Upper lobe of left lung (tissue), 4 donors: ENCODE results near the gene ATL2.

Experiments used
- EP300 ChIP-seq, 4 donors: sonication (generic); formaldehyde crosslinking; IDR thresholded peaks; one replicate each; pipeline ENCODE4 v1.5.1; 2017; ENCODE audit warnings: antibody characterized with exemption in 4 of 4, control low read depth in 2 of 4
- POLR2A ChIP-seq, 4 donors: fragments of 450-650 bp; IDR thresholded peaks; one replicate each; pipeline ENCODE4 v1.5.1; 2016 to 2017; ENCODE audit warnings: antibody characterized with exemption in 4 of 4, mild to moderate bottlenecking in 2 of 4
- POLR2AphosphoS5 ChIP-seq, 2 donors: sonication (generic); formaldehyde crosslinking; IDR thresholded peaks; one replicate each; pipeline ENCODE4 v1.5.1; 2017; ENCODE audit warnings: antibody characterized with exemption in 2 of 2
- TF ChIP-seq, protein P1 (sequence below), 6 experiments: fragments of 450-650 bp in 4 of 6; fragments of 200-600 bp in 2 of 6; sonication (generic) in 2 of 6; IDR thresholded peaks; one replicate each; pipeline ENCODE4 v1.5.1; 2016 to 2019; ENCODE audit warnings: antibody characterized with exemption in 6 of 6

DNA sequence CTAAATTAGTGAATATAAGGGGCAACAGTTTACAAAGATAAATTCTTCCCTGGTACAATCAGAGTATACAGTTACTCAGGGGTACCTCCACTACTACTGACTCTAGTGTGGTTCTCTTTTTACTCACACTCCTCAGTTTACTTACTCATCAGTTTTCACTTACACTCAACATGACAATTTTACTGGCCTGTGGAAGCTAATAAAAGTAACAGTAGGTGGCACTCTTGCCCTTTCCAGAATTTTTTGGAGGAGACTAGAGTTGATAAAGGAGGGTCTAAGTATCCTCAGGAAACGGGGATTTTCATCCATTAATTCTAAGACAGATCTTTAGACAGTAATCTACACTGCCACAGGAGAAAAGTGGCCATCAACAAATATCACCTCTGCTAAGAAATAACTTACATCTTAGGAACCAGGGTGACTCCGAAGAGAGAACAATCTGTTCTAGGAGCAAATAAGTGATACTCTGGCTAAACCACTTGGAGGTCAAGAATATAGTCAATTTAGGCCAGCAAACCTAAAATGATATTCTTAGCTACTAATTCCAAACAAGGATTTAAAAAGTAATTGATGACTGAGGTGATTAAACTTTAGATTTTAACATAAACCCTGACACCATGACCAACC lies 61.3 kb downstream of the ATL2 start:
- TF ChIP-seq, protein P1, sequence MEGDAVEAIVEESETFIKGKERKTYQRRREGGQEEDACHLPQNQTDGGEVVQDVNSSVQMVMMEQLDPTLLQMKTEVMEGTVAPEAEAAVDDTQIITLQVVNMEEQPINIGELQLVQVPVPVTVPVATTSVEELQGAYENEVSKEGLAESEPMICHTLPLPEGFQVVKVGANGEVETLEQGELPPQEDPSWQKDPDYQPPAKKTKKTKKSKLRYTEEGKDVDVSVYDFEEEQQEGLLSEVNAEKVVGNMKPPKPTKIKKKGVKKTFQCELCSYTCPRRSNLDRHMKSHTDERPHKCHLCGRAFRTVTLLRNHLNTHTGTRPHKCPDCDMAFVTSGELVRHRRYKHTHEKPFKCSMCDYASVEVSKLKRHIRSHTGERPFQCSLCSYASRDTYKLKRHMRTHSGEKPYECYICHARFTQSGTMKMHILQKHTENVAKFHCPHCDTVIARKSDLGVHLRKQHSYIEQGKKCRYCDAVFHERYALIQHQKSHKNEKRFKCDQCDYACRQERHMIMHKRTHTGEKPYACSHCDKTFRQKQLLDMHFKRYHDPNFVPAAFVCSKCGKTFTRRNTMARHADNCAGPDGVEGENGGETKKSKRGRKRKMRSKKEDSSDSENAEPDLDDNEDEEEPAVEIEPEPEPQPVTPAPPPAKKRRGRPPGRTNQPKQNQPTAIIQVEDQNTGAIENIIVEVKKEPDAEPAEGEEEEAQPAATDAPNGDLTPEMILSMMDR (IDR thresholded peaks at IDR 0.05), result peak; percentile 41 to 69 (median 57)
- TF ChIP-seq POLR2AphosphoS5 (IDR thresholded peaks at IDR 0.05) (no peak), POLR2A (IDR thresholded peaks at IDR 0.05) (no peak), EP300 (IDR thresholded peaks at IDR 0.05) (no peak)
